PC-3 (cell line): ENCODE data around the gene TAS2R50. TPM values are rescaled to one million over a fixed set of nuclear protein-coding genes. Genes with fewer than 3 reads are reported as not detected.

Experiments
- ATAC-seq: fragments of 200-7000 bp; cut with Tn5 transposase; 2 replicates; pipeline ENCODE4 v1.9.1; 2020; ENCODE audit warnings: mild to moderate bottlenecking, moderate library complexity
- BruUV-seq: library from RNA; stranded (reverse); fragments of 400-500 nt; replicated peaks from 2 replicates; lab custom pipeline; 2021; lab: Mats Ljungman, UMichigan
- CTCF ChIA-PET: fragments of 300-600 bp; sonication (Branson Sonifier 250); formaldehyde crosslinking; loops from one replicate; lab custom pipeline; 2022; ENCODE audit warnings: antibody characterized with exemption; lab: Charles Lee
- POLR2A ChIA-PET: fragments of 300-600 bp; sonication (Branson Sonifier 250); formaldehyde crosslinking; loops from one replicate; lab custom pipeline; 2022; ENCODE audit warnings: antibody characterized with exemption; ENCODE audit not compliant: unreplicated experiment; lab: Charles Lee
- DNase-seq: peaks from one replicate; pipeline ENCODE4 v3.0.0-alpha.2; 2015
- H2AFZ ChIP-seq: fragments of 300-600 bp; sonication (generic); 2 replicates; pipeline ENCODE4 v1.6.0; 2016; ENCODE audit warnings: antibody characterized with exemption, low read length
- H3F3A ChIP-seq: fragments of 300-600 bp; sonication (generic); one replicate; pipeline ENCODE4 v1.6.0; 2017; ENCODE audit warnings: antibody characterized with exemption, low read length, control low read depth, mild to moderate bottlenecking; ENCODE audit not compliant: unreplicated experiment
- H3K27ac ChIP-seq: fragments of 300-600 bp; sonication (generic); 2 replicates; pipeline ENCODE4 v1.5.1; 2016; ENCODE audit warnings: mild to moderate bottlenecking, low read length
- H3K27me3 ChIP-seq: fragments of 300-600 bp; sonication (generic); 2 replicates; pipeline ENCODE4 v1.6.1; 2016; ENCODE audit warnings: low read length, mixed read lengths
- H3K36me3 ChIP-seq: fragments of 300-600 bp; sonication (generic); 2 replicates; pipeline ENCODE4 v1.6.1; 2016; ENCODE audit warnings: low read depth, mixed run types, low read length, mixed read lengths
- H3K4me1 ChIP-seq: fragments of 300-600 bp; sonication (generic); 2 replicates; pipeline ENCODE4 v1.5.1; 2016; ENCODE audit warnings: low read length; ENCODE audit not compliant: insufficient read depth
- H3K4me2 ChIP-seq: fragments of 300-600 bp; sonication (generic); 2 replicates; pipeline ENCODE4 v1.6.0; 2016; ENCODE audit warnings: low read length
- H3K4me3 ChIP-seq: fragments of 300-600 bp; sonication (generic); 2 replicates; pipeline ENCODE4 v1.5.1; 2016; ENCODE audit warnings: mild to moderate bottlenecking, low read length, mixed read lengths
- H3K79me2 ChIP-seq: fragments of 300-600 bp; sonication (generic); 2 replicates; pipeline ENCODE4 v1.6.1; 2017; ENCODE audit warnings: low read length, mixed read lengths
- H3K9ac ChIP-seq: fragments of 300-600 bp; sonication (generic); 2 replicates; pipeline ENCODE4 v1.6.0; 2016; ENCODE audit warnings: mild to moderate bottlenecking, low read length
- H3K9me2 ChIP-seq: fragments of 300-600 bp; sonication (generic); replicated peaks from 2 replicates; pipeline ENCODE4 v1.6.1; 2016; ENCODE audit warnings: mixed run types, low read length, mixed read lengths
- H3K9me3 ChIP-seq: fragments of 300-600 bp; sonication (generic); 2 replicates; pipeline ENCODE4 v1.6.1; 2016; ENCODE audit warnings: low read length, mixed read lengths
- H4K20me1 ChIP-seq: fragments of 300-600 bp; sonication (generic); 2 replicates; pipeline ENCODE4 v1.6.1; 2016; ENCODE audit warnings: low read length, mixed read lengths
- CTCF ChIP-seq: fragments of 300-600 bp; sonication (generic); conservative IDR thresholded peaks from 2 replicates; pipeline ENCODE4 v1.5.1; 2017; ENCODE audit warnings: antibody characterized with exemption, low read depth, mild to moderate bottlenecking, low read length
- EZH2 ChIP-seq: fragments of 300-600 bp; sonication (generic); IDR thresholded peaks from one replicate; pipeline ENCODE4 v1.6.1; 2017; ENCODE audit warnings: antibody characterized with exemption, mild to moderate bottlenecking, low read length; ENCODE audit not compliant: unreplicated experiment
- EZH2phosphoT487 ChIP-seq: fragments of 300-600 bp; sonication (generic); IDR thresholded peaks from 2 replicates; pipeline ENCODE4 v1.6.1; 2018; ENCODE audit warnings: mild to moderate bottlenecking, antibody characterized with exemption, low read length, borderline replicate concordance
- intact Hi-C: fragments of 100-400 bp; cut with micrococcal nuclease; formaldehyde crosslinking; loops from 2 replicates; pipeline ENCODE4 v1.9.0; 2023
- total RNA-seq: library from RNA; depleted of rRNA; stranded (reverse); fragments of >200 nt; gene quantifications from 2 replicates; pipeline ENCODE4 v1.2.3, GENCODE V29; 2014

TAS2R50 gene
- total RNA-seq, 1 experiment from 2014 or later = 0.29 TPM

DNA sequence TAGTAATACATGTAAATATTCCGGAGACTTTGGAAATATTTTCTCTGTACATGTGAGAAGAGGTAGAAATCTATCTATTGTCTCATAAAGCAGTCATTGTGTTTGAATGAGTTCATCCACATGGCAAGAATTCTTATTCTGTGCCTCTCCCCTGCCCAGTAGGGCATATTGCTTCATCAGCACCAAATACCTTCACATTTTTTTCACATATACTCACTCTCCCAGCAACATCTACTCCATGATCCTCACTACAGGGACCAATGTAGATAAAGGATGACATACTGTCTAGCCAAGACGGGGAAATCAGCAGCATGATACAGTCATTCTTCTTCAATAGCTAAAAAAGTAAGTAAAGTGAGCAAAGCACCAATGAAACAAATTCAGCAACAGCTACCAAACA is 46.3 kb downstream of the TAS2R50 start:
- no peaks in the 10 kb centered on the region for H3K79me2 ChIP-seq
- ChIA-PET POLR2A (interaction anchor here (0.6 kb wide), 1 partner anchor 638 kb away, joined by 3 read pairs; no protein-coding TSS in a partner anchor), CTCF (no interaction called here)
- no TSS peak for BruUV-seq
- peak; percentile 43 for DNase-seq
- intact Hi-C loops = no loop called here
- peaks cover 11% of the 10 kb centered on the region for H3K4me1 ChIP-seq
- no peaks in the 10 kb centered on the region for H4K20me1 ChIP-seq
- no peaks in the 10 kb centered on the region for H3F3A ChIP-seq
- H3K9me2 ChIP-seq = no peaks in the 10 kb centered on the region
- ATAC-seq = no peak
- H3K4me2 ChIP-seq = no peak overlapping the region
- no peak overlapping the region for H2AFZ ChIP-seq
- H3K9ac ChIP-seq = no peak overlapping the region
- H3K27ac ChIP-seq = no peak overlapping the region
- no peak overlapping the region for H3K4me3 ChIP-seq
- no peaks in the 10 kb centered on the region; the same call in 1 of the 2 replicates for H3K9me3 ChIP-seq
- no peak for TF ChIP-seq EZH2
- TF ChIP-seq CTCF = no peak
- TF ChIP-seq EZH2phosphoT487 = no peak
- no peaks in the 10 kb centered on the region for H3K27me3 ChIP-seq
- H3K36me3 ChIP-seq = no peaks in the 10 kb centered on the region

DNA sequence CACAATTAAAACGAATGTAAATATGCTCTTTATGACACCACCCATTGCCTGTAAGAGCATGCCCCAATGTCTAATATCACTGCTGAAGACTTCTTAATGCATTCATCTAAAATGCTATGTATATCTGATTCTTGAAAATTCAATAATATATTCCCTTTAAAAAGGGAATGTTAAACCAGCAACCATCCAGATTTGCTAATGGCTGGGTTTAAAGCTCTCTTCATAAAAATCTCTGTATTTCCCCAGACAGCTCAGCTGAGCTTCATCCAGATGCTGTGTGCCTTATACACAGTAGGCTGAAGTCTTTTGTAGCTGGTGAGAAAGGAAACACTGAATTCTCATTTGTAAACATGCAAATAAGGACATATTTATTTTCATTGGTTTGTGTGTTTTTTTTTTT is 47.5 kb downstream of the TAS2R50 start, which contains the start of gene TAS2R14:
TAS2R14 (minus strand) TSS at position 101 of the 400 bp plus-strand sequence; CDS start at position 45, 56 bp downstream.
- H4K20me1 ChIP-seq = no peaks in the 10 kb centered on the region
- no peak for TF ChIP-seq EZH2
- TF ChIP-seq EZH2phosphoT487 = no peak
- no peak for TF ChIP-seq CTCF
- no peaks in the 10 kb centered on the region for H3K36me3 ChIP-seq
- H3K79me2 ChIP-seq = no peaks in the 10 kb centered on the region
- H3K9me2 ChIP-seq = no peaks in the 10 kb centered on the region
- H3K27ac ChIP-seq = no peak within 1 kb of the TSS
- no peaks in the 10 kb centered on the region for H3K27me3 ChIP-seq
- no peak for DNase-seq
- CTCF ChIA-PET = no interaction called here
- intact Hi-C loops = no loop called here
- H3K9me3 ChIP-seq = no peaks in the 10 kb centered on the region; the same call in 1 of the 2 replicates
- no peak within 1 kb of the TSS for H3K9ac ChIP-seq
- ATAC-seq = no peak
- no peaks in the 10 kb centered on the region for H3F3A ChIP-seq
- H3K4me2 ChIP-seq = no peak within 1 kb of the TSS
- POLR2A ChIA-PET = no interaction called here
- H3K4me1 ChIP-seq = peaks cover 11% of the 10 kb centered on the region
- no peak within 1 kb of the TSS for H2AFZ ChIP-seq
- no peak within 1 kb of the TSS for H3K4me3 ChIP-seq
- BruUV-seq = no TSS peak

DNA sequence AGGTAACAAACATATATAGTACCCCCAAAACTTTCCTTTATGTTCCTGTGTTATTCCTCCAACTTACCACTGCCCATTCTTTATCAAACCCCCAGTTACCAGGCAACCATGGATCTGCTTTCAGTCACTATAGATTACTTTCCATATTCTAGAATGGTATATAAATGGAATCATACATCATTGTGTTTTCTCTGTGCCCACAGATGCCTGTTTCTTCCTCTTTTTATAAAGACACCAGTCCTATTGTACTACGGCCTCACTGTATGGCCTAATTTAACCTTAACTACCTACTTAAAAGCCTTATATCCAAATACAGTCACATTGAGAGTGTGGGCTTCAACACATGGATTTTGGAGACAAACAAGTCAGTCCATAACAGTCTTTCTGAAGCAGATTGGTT is 50.2 kb downstream of the TAS2R50 start:
- H3K27ac ChIP-seq = no peak overlapping the region
- POLR2A ChIA-PET = no interaction called here
- no peak overlapping the region for H3K4me2 ChIP-seq
- CTCF ChIA-PET = interaction anchor here (0.7 kb wide), 1 partner anchor 500 kb away, joined by 3 read pairs; no protein-coding TSS in a partner anchor
- no peak overlapping the region for H3K4me3 ChIP-seq
- H4K20me1 ChIP-seq = no peaks in the 10 kb centered on the region
- H2AFZ ChIP-seq = no peak overlapping the region
- no peak for ATAC-seq
- TF ChIP-seq CTCF = no peak
- H3K9me2 ChIP-seq = no peaks in the 10 kb centered on the region
- DNase-seq = no peak
- no peaks in the 10 kb centered on the region for H3K4me1 ChIP-seq
- no peaks in the 10 kb centered on the region for H3F3A ChIP-seq
- H3K27me3 ChIP-seq = no peaks in the 10 kb centered on the region
- intact Hi-C loops = no loop called here
- no peaks in the 10 kb centered on the region for H3K79me2 ChIP-seq
- H3K9ac ChIP-seq = no peak overlapping the region
- no peaks in the 10 kb centered on the region for H3K9me3 ChIP-seq
- no peaks in the 10 kb centered on the region for H3K36me3 ChIP-seq
- BruUV-seq = no TSS peak
